Measurements from ENCODE around the gene LRRC4C. TPM values are rescaled to one million over a fixed set of nuclear protein-coding genes. Genes with fewer than 3 reads are reported as not detected.

Gene LRRC4C
- total and polyA plus RNA-seq, 2 donors (not counting 3 experiments of a cell fraction or from before 2014, with no cell fraction given) = not detected

DNA sequence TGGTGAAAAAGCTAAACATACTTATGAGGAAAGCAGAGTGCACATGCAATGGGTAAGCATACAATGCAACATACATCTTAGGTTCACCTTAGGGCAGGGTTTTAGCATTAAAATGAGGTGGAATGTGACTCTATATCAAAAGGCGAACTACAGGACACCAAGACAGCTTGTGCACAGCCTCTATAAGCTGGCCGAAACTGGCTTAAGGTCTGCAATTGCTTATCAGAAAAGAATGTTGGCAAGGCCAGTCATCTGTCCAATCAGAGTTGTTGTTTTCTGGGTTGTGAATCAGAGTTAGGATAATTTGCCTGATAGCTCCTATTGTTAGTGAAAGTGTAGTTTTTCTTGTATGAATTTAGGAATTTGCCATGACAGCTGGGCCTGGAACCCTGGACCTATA, 76.5 kb downstream of the LRRC4C start:
- Histone ChIP-seq H4K20me1 (replicated peaks; ENCODE audit: control insufficient read depth, extremely low read depth, insufficient read depth, low read length) (no peaks in the 10 kb centered on the region), H2AFZ (ENCODE audit: low read depth, low read length) (no peak overlapping the region), H3K4me2 (ENCODE audit: insufficient read depth, low read length) (no peak overlapping the region), H3K27me3 (ENCODE audit: control insufficient read depth in 2 of 2, insufficient read depth in 2 of 2, low read length in 2 of 2) (no peaks in the 10 kb centered on the region), H3K9ac (replicated peaks; ENCODE audit: extremely low read depth, insufficient read depth, low read length) (no peak overlapping the region), H3K79me2 (ENCODE audit: control insufficient read depth, insufficient read depth, low read length) (no peaks in the 10 kb centered on the region), H3K9me3 (replicated peaks; ENCODE audit: control insufficient read depth, insufficient read depth, low read length) (peaks cover 2% of the 10 kb centered on the region), H3K4me1 (ENCODE audit: control insufficient read depth, extremely low read depth, insufficient read depth, low read length) (no peaks in the 10 kb centered on the region), H3K4me3 (replicated peaks in 1 of 3; ENCODE audit: insufficient read depth in 1 of 3, low read depth in 1 of 3, low read length in 3 of 3) (no peak overlapping the region), H3K27ac (ENCODE audit: insufficient read depth, low read depth, low read length) (no peak overlapping the region), H3K9me1 (replicated peaks; ENCODE audit: control insufficient read depth, extremely low read depth, insufficient read depth, low read length) (no peaks in the 10 kb centered on the region), H3K36me3 (ENCODE audit: control insufficient read depth in 2 of 2, extremely low read depth in 1 of 2, insufficient read depth in 2 of 2, low read length in 2 of 2) (no peaks in the 10 kb centered on the region)
- dilution Hi-C loops (cut with MboI; ENCODE audit: extremely low pct_ligation_motif_present, low sequenced_read_pairs) = no loop called here
- CTCF ChIA-PET = no interaction called here
- DNase-seq (ENCODE audit: low read depth, low spot score) = no peak
- POLR2A ChIA-PET = no interaction called here
- FAIRE-seq = no peak
- BruUV-seq (replicated peaks) = no TSS peak
- TF ChIP-seq EZH2 (IDR thresholded peaks at IDR 0.05; ENCODE audit: borderline replicate concordance, low read depth, low read length, severe bottlenecking) (no peak), FOS (IDR thresholded peaks at IDR 0.05; ENCODE audit: borderline replicate concordance, insufficient read depth, low read length) (no peak), POLR2AphosphoS5 (IDR thresholded peaks at IDR 0.05; ENCODE audit: insufficient read depth, low read depth, low read length) (no peak), MYC (IDR thresholded peaks at IDR 0.05; ENCODE audit: low read depth, low read length) (no peak), MAX (IDR thresholded peaks at IDR 0.05; ENCODE audit: insufficient read depth, insufficient read length) (no peak), POLR2A (IDR thresholded peaks at IDR 0.05; ENCODE audit: low read depth, low read length) (no peak), JUN (IDR thresholded peaks at IDR 0.05; ENCODE audit: borderline replicate concordance, insufficient read depth, insufficient read length, low read depth) (no peak), GATA2 (IDR thresholded peaks at IDR 0.05; ENCODE audit: insufficient read depth, insufficient read length, low read depth, low read length) (no peak)
- TF ChIP-seq, protein P1, sequence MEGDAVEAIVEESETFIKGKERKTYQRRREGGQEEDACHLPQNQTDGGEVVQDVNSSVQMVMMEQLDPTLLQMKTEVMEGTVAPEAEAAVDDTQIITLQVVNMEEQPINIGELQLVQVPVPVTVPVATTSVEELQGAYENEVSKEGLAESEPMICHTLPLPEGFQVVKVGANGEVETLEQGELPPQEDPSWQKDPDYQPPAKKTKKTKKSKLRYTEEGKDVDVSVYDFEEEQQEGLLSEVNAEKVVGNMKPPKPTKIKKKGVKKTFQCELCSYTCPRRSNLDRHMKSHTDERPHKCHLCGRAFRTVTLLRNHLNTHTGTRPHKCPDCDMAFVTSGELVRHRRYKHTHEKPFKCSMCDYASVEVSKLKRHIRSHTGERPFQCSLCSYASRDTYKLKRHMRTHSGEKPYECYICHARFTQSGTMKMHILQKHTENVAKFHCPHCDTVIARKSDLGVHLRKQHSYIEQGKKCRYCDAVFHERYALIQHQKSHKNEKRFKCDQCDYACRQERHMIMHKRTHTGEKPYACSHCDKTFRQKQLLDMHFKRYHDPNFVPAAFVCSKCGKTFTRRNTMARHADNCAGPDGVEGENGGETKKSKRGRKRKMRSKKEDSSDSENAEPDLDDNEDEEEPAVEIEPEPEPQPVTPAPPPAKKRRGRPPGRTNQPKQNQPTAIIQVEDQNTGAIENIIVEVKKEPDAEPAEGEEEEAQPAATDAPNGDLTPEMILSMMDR (IDR thresholded peaks at IDR 0.05; ENCODE audit: extremely low read depth in 1 of 2, insufficient read depth in 1 of 2, low read depth in 1 of 2, low read length in 2 of 2) = no peak
- intact Hi-C loops (cut with micrococcal nuclease) = no loop called here

Data from endothelial cell of umbilical vein (primary cell).